Right renal cortex interstitium (tissue), 3 donors: ENCODE measurements around the gene RNF224. TPM values are rescaled to one million over a fixed set of nuclear protein-coding genes. Genes with fewer than 3 reads are reported as not detected.

ENCODE experiments used
- DNase-seq, 3 donors: peaks; one replicate each; pipeline ENCODE4 v3.0.0-alpha.2; 2013; ENCODE audit warnings: low read depth in 3 of 3, low spot score in 2 of 3
- polyA plus RNA-seq, 3 donors: library from polyadenylated mRNA; unstranded; fragments of 120-200 nt; gene quantifications; one replicate each; pipeline ENCODE4 v1.2.1, GENCODE V29; 2013; ENCODE audit not compliant: insufficient read length in 3 of 3

Gene RNF224
- polyA plus RNA-seq, 3 donors: 3.0 to 8.0 (median 4.6) TPM

DNA sequence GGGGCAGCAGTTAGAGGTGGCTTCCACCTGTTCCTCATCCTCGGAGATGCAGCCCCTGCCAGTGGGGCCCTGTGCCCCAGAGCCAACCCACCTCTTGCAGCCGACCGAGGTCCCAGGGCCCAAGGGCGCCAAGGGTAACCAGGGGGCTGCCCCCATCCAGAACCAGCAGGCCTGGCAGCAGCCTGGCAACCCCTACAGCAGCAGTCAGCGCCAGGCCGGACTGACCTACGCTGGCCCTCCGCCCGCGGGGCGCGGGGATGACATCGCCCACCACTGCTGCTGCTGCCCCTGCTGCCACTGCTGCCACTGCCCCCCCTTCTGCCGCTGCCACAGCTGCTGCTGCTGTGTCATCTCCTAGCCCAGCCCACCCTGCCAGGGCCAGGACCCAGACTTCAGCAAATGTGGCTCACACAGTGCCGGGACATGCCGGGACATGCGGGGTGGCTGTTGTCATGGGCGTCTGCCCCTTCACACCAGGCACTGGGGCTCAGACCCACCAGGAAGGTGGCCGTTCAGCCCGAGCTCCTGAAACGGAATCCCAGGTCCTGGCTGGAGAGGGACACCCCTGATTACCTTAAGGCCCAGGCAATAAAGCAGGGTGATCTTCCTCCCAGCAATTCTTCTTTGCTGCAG, 1.5 kb upstream of the RNF224 start:
- DNase-seq: no peak

- no peak for DNase-seq
These were observed 806 bp upstream of the RNF224 start for GRCh38 chr9:137226338-137227053.

GRCh38 chr9:137227853-137228505, 677 bp downstream of the RNF224 start:
- no peak for DNase-seq

DNA sequence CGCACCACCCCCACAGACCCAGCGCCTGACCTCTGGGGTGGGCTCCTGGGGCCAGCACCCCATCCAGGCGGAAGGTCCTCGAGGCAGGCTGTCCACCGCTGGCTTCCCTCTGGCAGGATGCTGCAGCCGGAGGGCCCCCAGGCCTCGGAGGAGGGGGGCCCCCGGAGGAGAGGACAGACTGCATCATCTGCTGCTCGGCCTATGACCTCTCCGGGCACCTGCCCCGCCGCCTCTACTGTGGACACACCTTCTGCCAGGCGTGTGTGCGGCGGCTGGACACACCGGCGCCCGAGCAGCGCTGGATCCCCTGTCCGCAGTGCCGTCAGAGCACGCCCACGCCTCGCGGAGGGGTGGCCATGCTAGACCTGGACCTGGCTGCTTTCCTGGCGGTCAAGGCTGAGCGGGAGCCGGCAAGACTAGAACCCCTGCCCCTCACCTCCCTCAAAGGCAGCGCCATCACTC, 1.2 kb downstream of the RNF224 start:
- DNase-seq: no peak

GRCh38 chr9:137228968-137229896, 1.9 kb downstream of the RNF224 start:
- DNase-seq: no peak

- DNase-seq: no peak
These were observed 2.8 kb downstream of the RNF224 start for GRCh38 chr9:137229903-137230704.

GRCh38 chr9:137230705-137231371, 3.5 kb downstream of the RNF224 start, which contains the start of gene SLC34A3:
Gene SLC34A3 (plus strand): TSS chr9:137230901. CDS start chr9:137231703, 802 bp downstream.
- no peak for DNase-seq

- DNase-seq: no peak
These were observed 4.2 kb downstream of the RNF224 start for GRCh38 chr9:137231372-137232039.

- DNase-seq: no peak
These were observed 4.8 kb downstream of the RNF224 start for GRCh38 chr9:137232101-137232500.

DNA sequence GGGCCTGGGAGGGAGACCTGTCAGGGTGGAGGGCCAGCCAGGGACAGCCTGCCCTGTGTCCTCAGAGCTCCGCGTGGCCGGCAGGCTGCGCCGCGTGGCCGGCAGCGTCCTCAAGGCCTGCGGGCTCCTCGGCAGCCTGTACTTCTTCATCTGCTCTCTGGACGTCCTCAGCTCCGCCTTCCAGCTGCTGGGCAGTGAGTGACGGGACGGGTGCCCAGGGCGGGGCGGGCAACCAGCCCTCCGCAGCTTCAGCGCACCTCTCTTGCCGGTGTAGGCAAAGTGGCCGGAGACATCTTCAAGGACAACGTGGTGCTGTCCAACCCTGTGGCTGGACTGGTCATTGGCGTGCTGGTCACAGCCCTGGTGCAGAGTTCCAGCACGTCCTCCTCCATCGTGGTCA, 5.2 kb downstream of the RNF224 start:
- DNase-seq: no peak

DNA sequence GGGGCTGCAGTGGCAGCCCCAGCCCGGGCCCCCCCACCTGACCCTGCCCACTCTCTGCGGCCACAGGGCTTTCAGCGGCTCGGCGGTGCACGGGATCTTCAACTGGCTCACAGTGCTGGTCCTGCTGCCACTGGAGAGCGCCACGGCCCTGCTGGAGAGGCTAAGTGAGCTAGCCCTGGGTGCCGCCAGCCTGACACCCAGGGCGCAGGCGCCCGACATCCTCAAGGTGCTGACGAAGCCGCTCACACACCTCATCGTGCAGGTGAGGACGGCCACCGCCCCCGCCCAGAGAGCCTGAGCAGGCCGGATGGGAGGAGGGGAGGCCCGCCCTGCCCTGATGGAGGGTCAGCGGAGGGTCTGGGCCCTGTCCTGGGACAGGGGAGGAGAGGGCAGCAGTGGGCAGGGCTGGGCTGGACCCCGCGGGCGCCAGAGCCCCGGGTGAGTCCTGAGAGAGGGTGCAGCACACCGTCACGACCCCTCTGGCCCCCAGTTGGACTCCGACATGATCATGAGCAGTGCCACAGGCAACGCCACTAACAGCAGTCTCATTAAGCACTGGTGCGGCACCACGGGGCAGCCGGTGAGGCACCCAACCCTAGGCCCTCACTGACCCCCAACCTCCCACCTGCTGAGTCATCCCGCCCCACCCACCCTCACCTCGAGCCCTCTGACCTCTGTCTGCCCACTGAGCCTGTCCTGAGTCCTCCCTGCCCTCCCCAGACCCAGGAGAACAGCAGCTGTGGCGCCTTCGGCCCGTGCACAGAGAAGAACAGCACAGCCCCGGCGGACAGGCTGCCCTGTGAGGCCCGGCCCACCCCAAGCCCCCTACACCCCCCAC, 6.1 kb downstream of the RNF224 start:
- no peak for DNase-seq

DNA sequence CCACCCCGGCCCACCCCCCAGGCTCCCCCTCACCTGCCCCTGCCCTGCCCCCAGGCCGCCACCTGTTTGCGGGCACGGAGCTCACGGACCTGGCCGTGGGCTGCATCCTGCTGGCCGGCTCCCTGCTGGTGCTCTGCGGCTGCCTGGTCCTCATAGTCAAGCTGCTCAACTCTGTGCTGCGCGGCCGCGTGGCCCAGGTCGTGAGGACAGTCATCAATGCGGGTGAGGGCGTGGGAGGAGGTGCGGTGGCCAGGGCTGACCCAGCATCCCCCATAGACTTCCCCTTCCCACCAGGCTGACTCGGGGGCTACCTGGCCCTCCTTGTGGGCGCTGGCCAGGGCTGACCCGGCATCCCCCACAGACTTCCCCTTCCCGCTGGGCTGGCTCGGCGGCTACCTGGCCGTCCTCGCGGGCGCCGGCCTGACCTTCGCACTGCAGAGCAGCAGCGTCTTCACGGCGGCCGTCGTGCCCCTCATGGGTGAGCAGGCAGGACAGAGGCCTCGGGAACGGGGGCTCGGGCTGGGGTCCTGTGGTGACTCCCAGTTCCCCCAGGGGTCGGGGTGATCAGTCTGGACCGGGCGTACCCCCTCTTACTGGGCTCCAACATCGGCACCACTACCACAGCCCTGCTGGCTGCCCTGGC, 6.9 kb downstream of the RNF224 start:
- no peak for DNase-seq

DNA sequence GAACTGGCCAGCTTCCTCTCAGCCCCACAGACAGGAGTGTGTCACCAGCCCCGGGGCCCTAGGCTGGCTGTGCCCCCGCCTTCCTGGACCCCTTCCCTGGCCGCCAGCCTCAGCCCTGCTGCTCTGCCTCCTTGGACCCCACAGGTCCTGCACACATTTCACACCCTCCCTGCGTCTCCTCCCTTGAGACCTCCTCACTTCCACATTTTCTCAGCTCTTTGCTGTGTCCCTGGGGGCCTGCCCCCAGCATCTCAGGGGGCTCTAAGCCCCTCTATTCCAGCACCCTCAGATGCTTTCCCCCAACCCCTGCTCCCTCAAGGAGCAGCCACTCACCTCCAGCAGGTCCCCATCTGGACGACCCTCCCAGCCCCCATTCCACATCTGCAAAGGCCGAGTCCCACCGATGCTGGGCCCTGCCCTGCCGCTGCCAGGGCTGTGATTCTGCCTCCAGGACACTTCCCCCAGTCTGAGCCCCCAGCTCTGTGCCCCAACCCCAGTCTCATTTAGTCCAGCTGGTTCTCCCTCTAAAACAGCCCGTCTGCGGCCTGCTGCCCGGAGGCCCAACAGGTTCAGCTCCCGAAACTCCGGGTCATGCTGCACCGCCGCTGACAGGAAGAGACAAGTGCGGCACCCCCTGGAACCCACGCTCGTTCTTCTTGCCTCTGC, 7.6 kb downstream of the RNF224 start:
- no peak for DNase-seq

DNA sequence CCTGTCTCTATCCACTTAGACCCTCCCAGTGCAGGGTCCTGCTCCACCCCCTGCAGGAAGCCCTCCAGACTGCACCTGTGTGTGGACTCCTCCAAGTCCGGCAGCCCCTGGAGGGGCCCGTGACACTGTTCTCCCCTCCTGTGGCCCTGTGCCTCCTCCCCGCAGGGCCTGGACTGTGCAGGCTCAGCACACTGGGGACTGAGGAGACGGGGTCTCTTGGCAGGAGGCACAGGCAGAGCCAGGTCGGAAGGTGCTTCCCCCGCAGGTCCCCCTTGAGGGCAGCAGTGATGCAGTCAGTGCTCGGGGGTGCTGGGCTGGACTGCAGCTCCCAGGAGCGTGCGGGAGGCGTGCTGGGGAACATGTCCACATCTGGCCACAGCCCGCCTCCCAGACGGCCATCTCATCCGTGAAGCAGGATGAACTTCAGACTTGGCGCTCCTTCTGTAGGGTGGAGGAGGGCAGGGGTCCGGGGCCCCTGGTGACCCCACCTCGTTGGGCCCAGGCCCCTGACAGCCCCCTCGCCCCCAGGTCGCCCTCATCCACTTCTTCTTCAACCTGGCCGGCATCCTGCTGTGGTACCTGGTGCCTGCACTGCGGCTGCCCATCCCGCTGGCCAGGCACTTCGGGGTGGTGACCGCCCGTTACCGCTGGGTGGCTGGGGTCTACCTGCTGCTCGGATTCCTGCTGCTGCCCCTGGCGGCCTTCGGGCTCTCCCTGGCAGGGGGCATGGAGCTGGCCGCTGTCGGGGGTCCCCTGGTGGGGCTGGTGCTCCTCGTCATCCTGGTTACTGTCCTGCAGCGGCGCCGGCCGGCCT, 8.3 kb downstream of the RNF224 start:
- DNase-seq: no peak

GRCh38 chr9:137236238-137236935, 9.1 kb downstream of the RNF224 start:
- peak in 2 of 3 donors; percentile 66 to 71 for DNase-seq
